ENCODE data around the gene JARID2.

Gene JARID2

GRCh38 chr6:15232836-15233510 lies 12.9 kb upstream of the JARID2 start:
- no peak for DNase-seq

DNA sequence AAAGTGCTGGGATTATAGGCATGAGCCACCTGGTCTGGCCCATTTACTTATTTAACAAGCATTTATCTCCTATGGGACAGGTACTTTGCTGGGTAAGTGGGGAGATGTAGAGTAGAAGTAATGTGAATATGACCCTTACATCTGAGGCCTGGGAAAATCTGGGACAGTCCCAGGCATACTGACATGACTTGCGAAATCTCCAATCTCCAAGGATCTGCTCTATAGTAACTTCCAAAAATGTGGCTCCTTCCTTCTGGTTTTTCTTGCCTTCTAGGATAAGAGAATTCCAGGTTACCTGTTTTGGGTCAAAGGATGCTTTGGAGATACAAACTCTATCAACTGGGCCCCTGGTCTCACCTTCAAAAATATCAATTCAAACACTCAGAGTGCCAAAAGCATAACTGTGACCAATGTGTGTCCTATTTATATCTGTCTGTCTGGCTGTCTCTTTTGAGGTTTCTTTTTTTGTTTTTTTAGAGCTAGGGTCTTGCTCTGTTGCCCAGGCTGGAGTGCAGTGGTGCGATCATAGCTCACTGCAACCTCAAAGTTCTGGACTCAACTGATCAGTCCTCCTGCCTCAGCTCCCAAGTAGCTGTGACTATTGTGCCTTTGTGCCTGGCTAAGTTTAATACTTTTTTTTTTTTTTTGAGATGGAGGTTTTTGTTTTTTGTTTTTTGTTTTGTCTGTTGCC lies 11.7 kb upstream of the JARID2 start:
- H3K4me1 ChIP-seq (ENCODE audit: control insufficient read depth, insufficient read depth, low read length, poor library complexity, severe bottlenecking), result no peaks in the 10 kb centered on the region
- no peak overlapping the region for H3K27ac ChIP-seq (ENCODE audit: insufficient read depth, low read length, poor library complexity, severe bottlenecking)
- no peak for DNase-seq

More at GRCh38 chr6:15232836-15233510, 12.9 kb upstream of the JARID2 start:
- no peak overlapping the region for H3K27ac ChIP-seq (ENCODE audit: insufficient read depth, low read length, poor library complexity, severe bottlenecking)
- H3K27me3 ChIP-seq (replicated peaks; ENCODE audit: control insufficient read depth, insufficient read depth, low read length, poor library complexity, severe bottlenecking), result no peaks in the 10 kb centered on the region
- H3K9me3 ChIP-seq (ENCODE audit: control insufficient read depth, low read length), result no peaks in the 10 kb centered on the region
- H3K36me3 ChIP-seq (ENCODE audit: control insufficient read depth, insufficient read depth, low read length), result no peaks in the 10 kb centered on the region
- H3K4me1 ChIP-seq (ENCODE audit: control insufficient read depth, insufficient read depth, low read length, poor library complexity, severe bottlenecking), result no peaks in the 10 kb centered on the region
- H3K4me3 ChIP-seq (ENCODE audit: insufficient read depth, low read depth, low read length, poor library complexity, severe bottlenecking), result no peak overlapping the region

GRCh38 chr6:15239616-15240364 lies 6.1 kb upstream of the JARID2 start:
- H3K4me3 ChIP-seq (ENCODE audit: insufficient read depth, low read depth, low read length, poor library complexity, severe bottlenecking), result no peak overlapping the region
- DNase-seq, result no peak
- H3K27ac ChIP-seq (ENCODE audit: insufficient read depth, low read length, poor library complexity, severe bottlenecking), result no peak overlapping the region
- H3K27me3 ChIP-seq (replicated peaks; ENCODE audit: control insufficient read depth, insufficient read depth, low read length, poor library complexity, severe bottlenecking), result no peaks in the 10 kb centered on the region
- no peaks in the 10 kb centered on the region for H3K9me3 ChIP-seq (ENCODE audit: control insufficient read depth, low read length)
- H3K4me1 ChIP-seq (ENCODE audit: control insufficient read depth, insufficient read depth, low read length, poor library complexity, severe bottlenecking), result no peaks in the 10 kb centered on the region
- H3K36me3 ChIP-seq (ENCODE audit: control insufficient read depth, insufficient read depth, low read length), result no peaks in the 10 kb centered on the region

More for the DNA sequence above, 11.7 kb upstream of the JARID2 start:
- H3K27me3 ChIP-seq (replicated peaks; ENCODE audit: control insufficient read depth, insufficient read depth, low read length, poor library complexity, severe bottlenecking), result no peaks in the 10 kb centered on the region
- H3K4me3 ChIP-seq (ENCODE audit: insufficient read depth, low read depth, low read length, poor library complexity, severe bottlenecking), result no peak overlapping the region
- H3K9me3 ChIP-seq (ENCODE audit: control insufficient read depth, low read length), result no peaks in the 10 kb centered on the region
- no peaks in the 10 kb centered on the region for H3K36me3 ChIP-seq (ENCODE audit: control insufficient read depth, insufficient read depth, low read length)

DNA sequence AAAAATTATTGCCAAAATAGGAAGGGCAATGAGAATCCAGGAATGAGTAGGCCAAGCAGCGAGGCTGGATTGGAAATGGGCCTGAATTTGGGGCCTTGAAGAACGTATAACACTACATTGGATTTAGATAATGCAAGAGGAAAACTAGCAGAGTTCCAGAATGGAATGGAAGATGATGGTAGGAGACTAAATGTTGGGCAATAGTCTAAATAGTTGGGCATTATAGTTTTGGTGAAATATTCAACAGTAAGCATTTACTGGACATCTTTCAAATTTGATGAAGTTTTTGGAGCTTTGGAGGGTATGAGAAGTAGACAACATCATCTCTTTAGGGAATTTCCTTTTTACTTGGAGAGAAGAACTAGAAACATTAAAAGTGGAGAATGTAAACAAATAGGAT lies 3.4 kb upstream of the JARID2 start:
- H3K4me1 ChIP-seq (ENCODE audit: control insufficient read depth, insufficient read depth, low read length, poor library complexity, severe bottlenecking), result peaks cover 3% of the 10 kb centered on the region
- no peak for DNase-seq
- no peaks in the 10 kb centered on the region for H3K27me3 ChIP-seq (replicated peaks; ENCODE audit: control insufficient read depth, insufficient read depth, low read length, poor library complexity, severe bottlenecking)
- H3K4me3 ChIP-seq (ENCODE audit: insufficient read depth, low read depth, low read length, poor library complexity, severe bottlenecking), result no peak overlapping the region
- H3K27ac ChIP-seq (ENCODE audit: insufficient read depth, low read length, poor library complexity, severe bottlenecking), result no peak overlapping the region
- no peaks in the 10 kb centered on the region for H3K9me3 ChIP-seq (ENCODE audit: control insufficient read depth, low read length)
- H3K36me3 ChIP-seq (ENCODE audit: control insufficient read depth, insufficient read depth, low read length), result no peaks in the 10 kb centered on the region

- Histone ChIP-seq H3K4me1 (ENCODE audit: control insufficient read depth, insufficient read depth, low read length, poor library complexity, severe bottlenecking) (peaks cover 3% of the 10 kb centered on the region), H3K27ac (ENCODE audit: insufficient read depth, low read length, poor library complexity, severe bottlenecking) (no peak overlapping the region), H3K9me3 (ENCODE audit: control insufficient read depth, low read length) (no peaks in the 10 kb centered on the region), H3K36me3 (ENCODE audit: control insufficient read depth, insufficient read depth, low read length) (no peaks in the 10 kb centered on the region), H3K27me3 (replicated peaks; ENCODE audit: control insufficient read depth, insufficient read depth, low read length, poor library complexity, severe bottlenecking) (no peaks in the 10 kb centered on the region), H3K4me3 (ENCODE audit: insufficient read depth, low read depth, low read length, poor library complexity, severe bottlenecking) (no peak overlapping the region)
- DNase-seq, result no peak
These were observed 2.8 kb upstream of the JARID2 start for GRCh38 chr6:15242937-15243614.

- no peak for DNase-seq
These were observed 1.8 kb upstream of the JARID2 start for GRCh38 chr6:15243910-15244619.

GRCh38 chr6:15244620-15245360 lies 1.1 kb upstream of the JARID2 start:
- Histone ChIP-seq H3K9me3 (ENCODE audit: control insufficient read depth, low read length) (no peaks in the 10 kb centered on the region), H3K27me3 (replicated peaks; ENCODE audit: control insufficient read depth, insufficient read depth, low read length, poor library complexity, severe bottlenecking) (no peaks in the 10 kb centered on the region), H3K36me3 (ENCODE audit: control insufficient read depth, insufficient read depth, low read length) (no peaks in the 10 kb centered on the region), H3K4me1 (ENCODE audit: control insufficient read depth, insufficient read depth, low read length, poor library complexity, severe bottlenecking) (peaks cover 9% of the 10 kb centered on the region), H3K27ac (ENCODE audit: insufficient read depth, low read length, poor library complexity, severe bottlenecking) (peak overlapping the region; percentile 92), H3K4me3 (ENCODE audit: insufficient read depth, low read depth, low read length, poor library complexity, severe bottlenecking) (peak overlapping the region; percentile 100)
- DNase-seq, result peak in 1 of 3 donors; percentile 38

More at GRCh38 chr6:15243910-15244619, 1.8 kb upstream of the JARID2 start:
- H3K4me1 ChIP-seq (ENCODE audit: control insufficient read depth, insufficient read depth, low read length, poor library complexity, severe bottlenecking), result peaks cover 3% of the 10 kb centered on the region
- no peak overlapping the region for H3K27ac ChIP-seq (ENCODE audit: insufficient read depth, low read length, poor library complexity, severe bottlenecking)
- H3K27me3 ChIP-seq (replicated peaks; ENCODE audit: control insufficient read depth, insufficient read depth, low read length, poor library complexity, severe bottlenecking), result no peaks in the 10 kb centered on the region
- H3K36me3 ChIP-seq (ENCODE audit: control insufficient read depth, insufficient read depth, low read length), result no peaks in the 10 kb centered on the region
- no peaks in the 10 kb centered on the region for H3K9me3 ChIP-seq (ENCODE audit: control insufficient read depth, low read length)
- peak overlapping the region; percentile 73 for H3K4me3 ChIP-seq (ENCODE audit: insufficient read depth, low read depth, low read length, poor library complexity, severe bottlenecking)

GRCh38 chr6:15246217-15246665 lies 372 bp downstream of the JARID2 start:
- Histone ChIP-seq H3K27me3 (replicated peaks; ENCODE audit: control insufficient read depth, insufficient read depth, low read length, poor library complexity, severe bottlenecking) (no peaks in the 10 kb centered on the region), H3K36me3 (ENCODE audit: control insufficient read depth, insufficient read depth, low read length) (no peaks in the 10 kb centered on the region), H3K27ac (ENCODE audit: insufficient read depth, low read length, poor library complexity, severe bottlenecking) (peak overlapping the region; percentile 92), H3K9me3 (ENCODE audit: control insufficient read depth, low read length) (no peaks in the 10 kb centered on the region), H3K4me1 (ENCODE audit: control insufficient read depth, insufficient read depth, low read length, poor library complexity, severe bottlenecking) (peaks cover 11% of the 10 kb centered on the region), H3K4me3 (ENCODE audit: insufficient read depth, low read depth, low read length, poor library complexity, severe bottlenecking) (peak overlapping the region; percentile 100)
- DNase-seq, result no peak

Measured in effector memory CD4-positive, alpha-beta T cell (primary cell).